Measurements from ENCODE around the gene DLGAP1.
"Not testable (repeated sequence)": the region's sequence is repeated elsewhere in the genome, so short reads cannot be mapped to it uniquely, and the experiment has no call there.

Gene DLGAP1

DNA sequence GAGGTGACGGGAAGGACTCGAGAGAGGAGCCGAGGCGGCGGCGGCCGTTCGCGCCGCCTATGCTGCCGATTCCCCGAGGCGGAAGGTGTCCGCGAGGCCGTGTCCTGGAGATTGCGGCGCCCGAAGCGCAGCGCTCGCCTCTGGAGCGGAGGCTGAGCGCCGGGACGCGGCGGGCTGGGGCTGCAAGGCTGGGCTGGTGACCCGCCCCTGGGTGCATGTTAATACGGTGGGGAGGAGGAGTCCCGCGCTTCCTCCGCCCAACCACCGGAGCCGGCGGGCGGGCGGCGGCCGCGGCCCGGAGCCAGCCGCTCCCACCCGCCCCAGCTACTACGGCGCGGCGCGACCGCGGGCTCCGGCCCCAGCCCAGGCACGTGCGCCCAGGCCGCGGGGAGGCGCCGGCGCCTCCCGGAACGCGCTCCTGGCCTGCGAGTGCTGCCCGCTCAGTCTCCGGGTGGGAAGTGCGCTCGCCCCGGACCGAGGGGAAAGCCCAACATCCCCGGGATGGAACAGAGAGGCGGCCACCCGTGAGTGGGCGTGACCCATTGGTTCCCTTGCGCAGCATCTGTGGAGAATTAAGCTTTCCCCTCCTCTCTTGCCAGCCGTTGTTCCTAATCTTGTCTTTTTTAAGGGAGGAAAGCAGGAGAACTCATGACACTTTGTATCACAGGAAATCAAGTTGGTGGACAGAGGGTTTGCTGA lies at the start of gene DLGAP1:
DLGAP1 (minus strand) TSS at position 195 of the 699 bp plus-strand sequence.
- DNase-seq (ENCODE audit: low spot score) = peak; percentile 94

DNA sequence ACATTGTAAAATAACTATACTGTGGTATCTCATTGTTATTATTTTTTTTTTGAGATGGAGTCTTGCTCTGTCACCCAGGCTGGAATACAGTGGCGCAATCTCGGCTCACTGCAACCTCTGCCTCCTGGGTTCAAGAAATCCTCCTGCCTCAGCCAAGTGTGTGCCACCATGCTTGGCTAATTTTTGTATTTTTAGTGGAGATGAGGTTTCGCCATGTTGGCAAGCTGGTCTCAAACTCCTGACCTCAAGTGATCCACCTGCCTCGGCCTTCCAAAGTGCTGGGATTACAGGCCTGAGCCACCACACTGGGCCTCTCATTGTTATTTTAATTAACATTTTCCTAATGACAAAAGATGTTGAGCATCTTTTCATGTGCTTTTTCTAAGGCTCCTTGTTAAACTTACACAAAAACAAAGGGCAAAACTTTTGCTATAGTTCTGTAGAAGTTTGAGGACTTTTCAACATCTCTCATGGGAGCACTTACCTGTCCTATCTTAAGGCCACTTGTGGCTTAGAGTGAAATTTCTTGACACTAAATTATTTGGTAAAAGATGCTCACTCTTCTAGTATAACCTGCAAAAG lies 39.7 kb upstream of the DLGAP1 start:
- not testable (repeated sequence) for DNase-seq (ENCODE audit: low spot score)

DNA sequence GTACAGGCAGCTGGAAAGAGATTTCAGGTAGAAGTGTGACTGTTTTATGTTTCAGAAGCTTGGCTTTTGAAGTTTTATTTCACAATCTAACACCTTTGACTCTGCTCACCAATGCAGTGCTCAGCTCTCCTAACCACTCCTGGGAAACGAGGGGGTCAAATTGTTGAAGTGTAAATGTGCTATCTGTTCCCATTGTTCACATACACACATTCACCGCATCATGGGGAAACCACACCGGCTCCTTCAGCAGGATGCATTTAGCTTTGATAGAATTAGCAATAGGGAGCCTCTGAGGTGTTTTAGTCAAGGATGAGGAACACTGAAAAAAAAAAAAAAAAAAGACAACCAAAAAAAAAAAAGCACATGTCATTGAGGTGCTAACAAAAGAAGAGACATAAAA lies 13.4 kb upstream of the DLGAP1 start:
- no peak for DNase-seq (ENCODE audit: low spot score)

DNA sequence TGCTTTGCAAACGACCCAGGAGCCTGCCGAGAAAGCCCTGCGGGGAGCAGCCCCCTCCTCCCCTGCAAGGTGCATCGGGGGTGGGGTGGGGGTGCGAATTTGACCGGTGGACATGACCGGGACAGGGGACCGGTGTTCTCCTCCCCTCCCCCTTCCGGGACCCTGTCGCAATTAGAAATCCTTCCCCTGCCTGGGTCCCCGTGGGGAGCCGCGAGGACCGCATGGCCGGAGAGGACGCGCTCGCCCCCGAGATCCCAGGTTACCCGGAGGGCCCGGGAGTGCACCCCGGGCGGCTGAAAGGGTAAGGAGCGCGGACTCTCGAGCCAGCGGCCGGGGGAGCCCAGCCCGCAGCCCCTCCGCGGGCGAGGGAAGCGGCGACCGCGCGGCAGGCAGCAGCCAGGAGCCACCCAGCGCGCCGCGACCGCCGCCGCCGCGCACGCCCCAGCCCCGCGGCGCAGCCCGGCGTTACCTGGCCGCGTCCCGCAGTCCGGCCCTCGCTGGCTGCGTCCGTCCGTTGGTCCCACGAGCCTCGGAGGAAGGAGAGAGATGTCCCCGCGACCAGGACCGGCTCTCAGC lies 482 bp downstream of the DLGAP1 start:
- DNase-seq (ENCODE audit: low spot score) = peak; percentile 80

DNA sequence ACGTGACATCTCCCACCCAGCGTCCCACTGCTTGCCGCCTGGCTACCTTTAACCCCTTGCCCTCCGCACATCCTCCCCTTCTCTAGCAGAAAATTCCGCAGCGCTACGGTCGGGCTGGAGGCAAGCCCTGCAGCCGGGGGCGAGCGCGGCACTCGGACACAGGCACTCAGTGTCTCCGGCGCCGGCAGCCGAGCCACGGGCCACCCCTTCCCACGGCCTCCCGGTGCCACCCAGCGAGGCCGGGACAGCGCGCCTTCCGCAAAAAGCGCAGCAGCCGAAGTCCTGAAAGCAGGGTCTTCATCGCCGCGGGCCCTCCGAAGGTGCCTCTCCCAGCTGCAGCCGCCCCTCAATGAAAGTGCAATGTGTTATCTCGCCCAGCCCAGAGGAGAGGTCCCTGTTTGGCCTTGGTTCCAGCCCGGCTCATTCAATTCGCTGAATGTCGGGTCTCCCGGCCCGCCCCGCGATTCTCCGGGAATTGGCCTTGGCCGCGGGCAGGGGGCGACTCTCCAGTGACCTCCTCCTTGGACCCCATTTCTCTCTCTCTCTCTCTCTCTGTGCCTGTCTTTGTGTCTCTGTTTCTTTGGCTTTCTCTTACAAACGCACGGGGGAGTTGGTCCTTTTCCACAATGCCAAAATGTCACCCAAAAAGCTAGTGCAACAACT lies 1.1 kb downstream of the DLGAP1 start:
- peak; percentile 69 for DNase-seq (ENCODE audit: low spot score)

DNA sequence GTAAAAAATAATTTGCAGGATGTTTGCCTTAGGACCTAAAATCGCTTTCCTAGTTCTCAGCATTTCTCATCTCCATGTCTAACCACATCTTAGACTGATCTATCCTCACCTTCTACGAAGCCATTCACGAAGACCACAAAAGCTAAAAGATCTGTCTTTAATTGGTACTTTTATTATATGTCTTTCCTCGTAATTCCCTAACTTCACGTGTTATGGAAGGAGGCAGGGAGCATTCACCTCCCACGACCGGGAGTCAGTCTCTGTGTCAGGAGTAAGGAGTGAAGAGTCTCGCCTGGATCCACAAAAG lies 1.6 kb downstream of the DLGAP1 start:
- DNase-seq (ENCODE audit: low spot score) = no peak

DNA sequence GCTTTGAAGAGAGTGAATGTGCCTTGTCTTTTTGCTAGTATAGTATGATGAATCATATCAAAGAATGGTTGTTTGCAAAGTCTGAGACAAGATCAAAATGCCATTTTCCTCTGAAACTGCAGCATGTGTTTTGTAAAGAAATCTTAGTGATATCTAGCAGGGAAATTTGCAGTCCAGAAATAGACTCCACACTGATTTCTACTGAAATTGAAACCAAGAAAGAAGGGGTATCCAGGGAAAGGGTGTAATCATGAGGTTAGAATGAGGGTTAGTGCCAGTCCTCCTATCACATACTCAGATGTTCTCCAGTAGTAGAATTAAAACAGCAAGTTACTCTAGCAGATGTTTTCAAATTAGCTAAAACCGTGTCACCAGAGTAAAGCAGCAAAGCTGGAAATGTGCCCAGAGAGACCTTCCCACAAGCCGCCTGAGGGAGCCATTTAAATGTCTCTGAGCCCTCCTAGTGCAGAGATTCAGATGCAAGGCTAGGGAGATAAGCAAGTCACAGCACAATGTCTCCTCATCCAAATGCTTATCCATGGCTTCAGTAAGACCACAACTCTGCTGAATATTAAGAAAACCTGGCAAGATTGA lies 4.9 kb downstream of the DLGAP1 start:
- DNase-seq (ENCODE audit: low spot score) = peak; percentile 58

DNA sequence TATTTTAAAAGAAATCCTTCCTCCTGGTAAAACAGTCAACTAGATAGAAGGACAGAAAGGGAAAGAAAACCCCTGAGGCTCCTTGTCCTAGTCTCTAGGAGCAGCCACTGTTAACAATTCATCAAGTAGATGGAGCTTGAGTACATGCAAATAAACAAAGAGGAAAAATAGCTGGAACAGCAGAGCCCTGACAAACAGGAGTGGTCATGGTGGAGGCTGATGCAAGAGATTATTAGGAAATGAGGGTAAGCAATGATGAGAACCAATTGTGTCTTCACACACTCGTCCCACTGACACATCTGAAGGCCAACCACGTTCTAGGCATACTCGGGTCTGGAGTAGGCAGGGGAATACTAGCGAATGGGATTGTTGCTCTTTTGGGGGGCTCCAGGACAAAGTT lies 9.2 kb downstream of the DLGAP1 start:
- DNase-seq (ENCODE audit: low spot score) = no peak

DNA sequence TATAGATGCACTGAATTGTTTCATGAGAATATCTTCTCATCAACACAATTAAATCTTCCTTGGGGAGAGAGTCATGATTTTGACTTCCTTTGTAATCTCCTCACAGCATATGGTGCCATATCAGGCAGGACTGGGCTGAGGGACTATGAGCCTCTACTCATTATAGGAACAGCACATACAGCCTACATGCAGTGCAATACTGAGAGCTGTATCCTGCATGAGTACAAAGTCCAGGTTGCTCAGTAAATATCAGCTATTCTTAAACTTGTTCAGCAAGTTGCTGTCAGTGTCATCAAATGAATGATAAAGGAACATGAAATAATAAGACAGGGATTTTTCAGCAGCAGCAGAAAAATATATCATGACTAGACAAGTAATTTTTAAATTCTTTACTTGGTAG lies 10.8 kb downstream of the DLGAP1 start:
- DNase-seq (ENCODE audit: low spot score) = no peak

DNA sequence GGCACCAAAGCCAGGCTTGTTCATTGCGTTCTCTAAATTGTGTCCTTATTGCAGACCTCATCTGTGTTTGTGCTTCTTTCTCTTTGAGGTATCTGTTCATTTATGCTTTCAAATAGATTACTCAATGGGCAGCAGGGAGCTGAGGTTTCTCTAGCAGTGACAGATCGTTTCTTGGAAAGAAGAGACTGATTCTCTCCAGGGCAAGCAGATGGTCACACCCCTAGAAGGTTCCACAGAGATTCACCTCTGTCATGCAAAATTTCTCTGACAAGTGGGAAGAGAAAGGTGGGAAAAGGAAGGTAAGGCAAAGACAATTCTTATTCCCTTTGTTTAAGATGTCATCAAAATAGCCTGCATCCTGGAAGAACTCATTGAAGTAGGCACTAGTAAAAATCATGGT lies 14.0 kb downstream of the DLGAP1 start:
- no peak for DNase-seq (ENCODE audit: low spot score)

DNA sequence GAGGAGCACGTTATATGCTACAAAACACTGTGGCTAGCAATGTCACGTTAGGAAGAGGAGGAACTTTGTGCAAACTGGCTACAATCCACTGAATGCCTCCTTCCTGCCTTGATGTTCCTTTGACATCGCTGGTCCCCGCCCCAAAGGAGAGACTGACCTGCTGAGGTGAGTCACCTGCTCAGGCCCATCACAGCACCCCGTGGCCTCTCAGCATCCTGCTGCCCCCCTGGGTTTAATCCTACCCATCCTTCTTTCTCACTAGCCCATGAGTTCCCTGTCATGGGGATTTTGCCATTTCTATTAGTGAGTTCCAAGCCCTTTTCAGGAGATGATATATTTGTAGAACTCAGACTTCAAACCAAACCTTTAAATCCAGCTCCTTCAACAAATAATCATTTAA lies 16.2 kb downstream of the DLGAP1 start:
- DNase-seq (ENCODE audit: low spot score) = no peak

DNA sequence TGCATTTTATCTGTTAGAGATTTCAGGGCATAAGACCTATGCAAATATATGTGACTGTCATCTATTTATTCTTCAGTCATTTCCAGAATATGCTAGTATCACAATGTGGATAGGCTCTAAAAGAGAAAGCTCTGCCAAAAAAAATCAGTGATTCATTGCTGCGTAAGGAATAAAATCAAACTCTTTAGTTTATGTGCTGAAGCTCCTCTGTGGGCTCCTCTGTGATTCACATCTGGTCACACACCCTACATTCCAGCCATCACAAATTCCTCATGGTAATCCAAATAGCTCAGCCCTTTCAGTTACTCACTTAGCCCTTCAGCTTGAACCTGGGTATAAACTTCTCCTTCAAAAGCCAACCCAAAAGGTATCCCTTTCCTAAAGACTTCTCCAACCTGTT lies 21.4 kb downstream of the DLGAP1 start:
- DNase-seq (ENCODE audit: low spot score) = no peak

DNA sequence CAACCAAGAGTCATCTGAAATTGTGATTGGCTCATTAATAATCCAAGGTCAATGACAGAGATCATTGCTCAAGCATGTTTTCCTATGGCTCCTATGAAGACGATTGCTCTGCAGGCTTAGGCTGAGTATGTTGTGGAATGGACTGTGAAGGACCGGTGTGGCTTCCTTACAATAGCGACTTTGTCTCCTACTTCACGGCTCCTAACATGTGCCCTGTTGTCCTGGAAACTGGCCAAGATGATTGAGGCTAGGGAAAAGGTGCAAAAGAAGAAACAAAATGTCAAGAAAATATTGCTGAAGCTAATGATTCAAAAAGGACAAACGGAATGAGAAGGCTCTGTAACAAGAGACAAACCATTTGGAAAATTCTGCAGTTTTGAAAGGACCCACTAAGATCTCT lies 24.3 kb downstream of the DLGAP1 start:
- DNase-seq (ENCODE audit: low spot score) = no peak

DNA sequence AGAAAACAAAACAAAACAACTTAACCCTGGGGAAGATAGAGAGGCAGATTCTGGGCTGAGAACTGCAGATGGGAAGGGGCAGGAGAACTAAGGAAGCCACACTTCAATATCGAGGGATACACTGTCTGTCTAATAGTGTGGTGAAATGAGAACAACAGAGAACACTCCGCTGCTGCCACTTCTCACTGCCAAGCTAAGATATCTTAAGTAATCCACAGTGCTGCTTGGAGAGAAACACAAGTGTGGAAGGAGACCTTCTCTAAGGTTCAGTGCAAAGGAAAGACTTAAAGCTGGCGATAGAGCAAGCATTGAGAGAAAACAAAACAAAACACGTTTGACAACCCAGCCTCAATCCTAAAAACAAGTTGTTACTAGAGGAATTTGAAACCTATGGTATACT lies 37.4 kb downstream of the DLGAP1 start:
- DNase-seq (ENCODE audit: low spot score) = no peak

DNA sequence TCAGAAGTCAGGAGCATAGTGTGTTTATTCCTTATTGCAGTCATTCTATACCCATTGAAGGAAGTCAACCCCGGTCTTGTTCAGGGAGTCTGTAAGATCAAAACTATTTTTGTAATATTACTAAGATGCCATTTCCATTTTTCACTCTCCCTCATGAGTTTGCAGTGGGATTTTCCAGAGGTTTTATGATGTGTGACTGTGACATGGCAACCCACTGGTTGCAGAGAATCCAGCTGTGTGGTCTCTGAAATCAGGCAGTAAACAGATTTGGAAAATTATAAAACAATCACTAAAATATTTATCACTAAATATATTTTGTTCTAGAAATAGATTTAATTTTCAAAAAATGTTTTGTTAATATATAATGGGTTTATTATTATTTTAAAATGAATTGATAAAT lies 38.1 kb downstream of the DLGAP1 start:
- no peak for DNase-seq (ENCODE audit: low spot score)

DNA sequence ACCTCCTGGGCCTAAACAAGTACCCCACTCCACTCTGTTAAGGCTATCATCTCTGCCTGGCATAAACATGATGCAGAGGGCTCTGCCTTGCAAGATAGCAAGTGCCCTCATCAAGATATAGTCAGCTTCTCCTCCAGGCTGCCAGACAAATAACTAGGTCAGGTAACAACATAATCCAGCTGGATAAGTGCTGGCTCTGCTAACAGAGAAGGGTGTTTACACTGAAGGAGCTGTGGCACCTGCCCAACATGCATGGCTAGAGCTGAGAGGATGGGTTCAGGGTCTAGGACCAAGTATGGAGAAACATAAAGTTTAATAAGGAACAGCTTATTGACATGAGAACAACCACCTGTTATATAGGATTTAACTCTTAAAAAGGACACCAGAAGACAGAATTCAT lies 42.8 kb downstream of the DLGAP1 start:
- DNase-seq (ENCODE audit: low spot score) = peak; percentile 39

DNA sequence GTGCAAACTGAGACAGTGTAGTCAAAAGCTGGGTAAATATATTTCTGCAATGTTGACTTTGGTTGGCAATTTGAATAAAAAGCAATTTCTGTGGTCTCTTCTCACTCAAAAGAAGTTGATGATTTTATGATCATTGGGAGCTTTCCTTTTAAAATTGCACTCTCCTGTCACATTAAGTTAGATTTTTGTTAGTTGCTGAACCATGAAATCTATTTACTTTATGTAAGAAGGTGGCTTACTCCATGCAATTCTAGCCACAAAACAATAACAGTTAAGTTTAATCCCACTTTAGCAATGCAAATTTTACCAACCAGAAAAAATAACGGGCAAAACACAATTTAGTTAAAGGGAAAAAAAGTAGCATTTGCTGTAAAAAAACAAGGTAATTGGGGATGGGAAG lies 48.3 kb downstream of the DLGAP1 start:
- no peak for DNase-seq (ENCODE audit: low spot score)

DNA sequence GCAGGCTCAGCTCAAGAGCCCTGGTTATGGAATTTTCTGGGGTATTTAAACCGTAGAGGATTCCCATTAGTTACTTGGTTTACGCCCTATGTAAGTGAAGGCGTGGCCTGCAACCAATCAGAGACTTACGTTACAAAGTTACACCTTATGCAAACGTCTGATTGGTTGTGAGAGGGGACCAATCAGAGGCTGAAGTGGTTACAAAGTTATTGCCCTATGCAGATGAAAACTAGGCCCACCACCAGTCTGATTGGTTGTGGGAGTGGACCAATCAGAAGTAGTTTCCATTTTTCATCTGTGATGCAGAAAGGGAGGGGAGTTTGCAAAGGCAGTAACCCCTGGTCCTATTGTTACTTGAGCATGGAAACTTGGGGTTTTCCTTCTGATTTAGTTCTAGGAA lies 49.1 kb downstream of the DLGAP1 start:
- DNase-seq (ENCODE audit: low spot score) = no peak

DNA sequence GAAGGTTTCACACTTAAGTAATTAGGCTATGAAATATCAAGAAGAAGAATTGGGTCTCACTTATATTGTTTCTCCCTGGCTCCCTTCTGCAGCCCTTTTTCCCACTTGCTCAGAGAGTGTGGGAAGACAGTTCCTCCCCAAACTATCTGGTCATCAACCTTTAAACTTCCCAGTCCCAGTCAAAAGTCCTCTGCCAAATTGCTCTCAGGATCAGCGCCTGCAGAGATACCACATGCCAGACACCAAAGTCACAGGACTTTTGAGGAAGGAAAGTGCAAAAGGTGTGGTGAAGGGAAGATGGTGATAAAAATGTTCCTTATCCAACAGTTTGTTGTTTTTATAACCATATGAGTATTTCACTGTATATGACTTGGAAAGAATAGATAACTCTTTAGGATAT lies 51.3 kb downstream of the DLGAP1 start:
- DNase-seq (ENCODE audit: low spot score) = no peak

DNA sequence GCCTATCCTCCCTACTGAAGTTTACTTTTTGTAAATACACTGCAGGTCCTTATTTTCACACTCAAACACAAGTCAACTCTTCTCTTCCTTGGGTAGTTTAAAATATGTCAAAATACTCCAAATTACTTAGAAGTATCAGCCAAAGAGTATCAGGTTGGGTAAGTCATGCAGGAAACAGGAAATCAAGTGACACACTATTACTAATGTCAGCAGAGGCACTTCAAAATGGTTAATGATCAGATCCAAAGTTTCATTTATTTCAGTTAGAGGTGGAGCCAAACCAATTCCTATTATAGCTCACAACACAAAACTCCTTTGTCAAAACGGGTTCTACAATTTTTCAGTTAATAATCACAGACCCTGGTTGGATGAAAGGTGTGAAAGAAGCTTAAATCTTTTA lies 54.2 kb downstream of the DLGAP1 start:
- no peak for DNase-seq (ENCODE audit: low spot score)

DNA sequence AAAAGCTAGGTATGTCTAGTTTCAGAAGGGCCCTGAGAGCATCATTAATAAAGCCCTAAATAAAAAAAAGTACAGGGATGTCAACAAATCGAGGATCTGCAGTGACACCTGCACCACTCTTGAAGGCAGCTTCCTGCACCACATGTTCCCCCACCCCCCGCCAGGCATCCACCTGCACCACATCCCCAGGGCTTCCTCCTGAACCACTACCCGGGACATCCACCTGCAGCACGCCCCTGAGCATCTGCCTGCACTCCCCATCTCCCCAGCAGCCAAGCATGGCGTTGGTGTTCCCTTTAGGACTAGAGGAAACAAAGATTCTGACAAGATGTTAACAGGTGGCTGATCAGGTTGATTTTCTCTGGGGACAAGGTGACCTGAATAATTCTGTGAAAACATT lies 55.2 kb downstream of the DLGAP1 start:
- no peak for DNase-seq (ENCODE audit: low spot score)

DNA sequence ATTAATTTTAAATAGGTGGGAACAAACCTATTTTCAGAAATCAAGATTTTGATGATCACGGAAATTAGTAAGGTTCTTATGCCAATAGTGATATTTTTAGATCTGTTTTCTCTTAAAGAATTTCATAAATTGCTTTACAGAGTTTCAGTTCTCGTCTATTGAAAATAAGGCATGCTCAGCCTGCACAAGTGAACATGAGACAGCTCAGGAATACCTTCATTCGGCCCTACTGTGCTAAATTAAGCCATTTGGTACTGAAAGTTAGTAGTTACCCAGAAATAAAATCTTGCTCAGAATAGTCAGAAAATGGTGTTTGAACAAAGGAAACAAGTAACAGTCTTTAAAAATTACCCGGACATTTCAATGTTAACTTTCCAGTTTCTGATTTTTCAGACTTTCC lies 60.4 kb downstream of the DLGAP1 start:
- no peak for DNase-seq (ENCODE audit: low spot score)

DNA sequence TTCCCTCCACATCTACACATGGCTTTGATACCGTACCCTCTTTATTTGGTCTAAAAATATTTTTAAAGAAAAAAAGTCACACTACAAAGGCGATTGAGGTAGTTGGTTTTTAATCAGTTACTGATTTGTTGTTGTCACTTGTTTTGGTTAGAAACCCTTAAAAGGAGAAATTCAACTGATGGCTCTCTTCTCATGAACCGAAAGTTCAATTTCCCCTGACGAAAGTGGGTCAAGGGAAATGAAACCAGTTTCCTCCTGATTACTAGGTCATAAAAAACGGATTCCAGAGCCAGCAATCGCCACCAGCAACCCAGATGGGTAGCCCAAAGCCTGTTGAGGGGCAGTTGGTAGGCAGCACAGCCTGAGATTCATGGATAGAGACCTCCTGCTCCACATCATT lies 63.2 kb downstream of the DLGAP1 start:
- DNase-seq (ENCODE audit: low spot score) = no peak
